OCI-LY7 (cell line): ENCODE data around the gene LAMTOR3. TPM values are rescaled to one million over a fixed set of nuclear protein-coding genes. Genes with fewer than 3 reads are reported as not detected.

Experiments used
- BruUV-seq: library from RNA; stranded (reverse); fragments of 400-500 nt; replicated peaks from 2 replicates; lab custom pipeline; 2021; lab: Mats Ljungman, UMichigan
- CTCF ChIA-PET: fragments of 300-600 bp; sonication (Branson Sonifier 250); formaldehyde crosslinking; loops from one replicate; lab custom pipeline; 2022; ENCODE audit warnings: antibody characterized with exemption; ENCODE audit not compliant: unreplicated experiment; lab: Charles Lee
- POLR2A ChIA-PET: fragments of 300-600 bp; sonication (Branson Sonifier 250); formaldehyde crosslinking; loops from one replicate; lab custom pipeline; 2022; ENCODE audit warnings: antibody characterized with exemption; lab: Charles Lee
- DNase-seq: peaks from one replicate; pipeline ENCODE4 v3.0.0-alpha.2; 2015; ENCODE audit warnings: low spot score
- H2AFZ ChIP-seq: fragments of 200-600 bp; sonication (generic), shearing (Covaris generic); 2 replicates; pipeline ENCODE4 v1.6.1; 2014; ENCODE audit warnings: mild to moderate bottlenecking, antibody characterized with exemption, low read length, moderate library complexity
- H3K27ac ChIP-seq: fragments of 200-600 bp; sonication (generic); 2 replicates; pipeline ENCODE4 v1.5.1; 2014; ENCODE audit warnings: mixed run types, low read depth, mild to moderate bottlenecking, moderate library complexity, low read length, inconsistent platforms; ENCODE audit not compliant: poor library complexity, severe bottlenecking
- H3K36me3 ChIP-seq: fragments of 200-600 bp; sonication (generic); 2 replicates; pipeline ENCODE4 v1.6.1; 2014; ENCODE audit warnings: mild to moderate bottlenecking, antibody characterized with exemption, low read length, moderate library complexity, mixed read lengths; ENCODE audit not compliant: insufficient read depth
- H3K4me1 ChIP-seq: fragments of 200-600 bp; sonication (generic); 2 replicates; pipeline ENCODE4 v1.5.1; 2014; ENCODE audit warnings: mild to moderate bottlenecking, low read length; ENCODE audit not compliant: insufficient read depth, poor library complexity, severe bottlenecking
- H3K4me2 ChIP-seq: fragments of 200-600 bp; sonication (generic); 2 replicates; pipeline ENCODE4 v1.6.1; 2014; ENCODE audit warnings: mild to moderate bottlenecking, low read length
- H3K4me3 ChIP-seq: fragments of 200-600 bp; sonication (generic); 2 replicates; pipeline ENCODE4 v1.5.1; 2014; ENCODE audit warnings: mild to moderate bottlenecking, low read depth, low read length; ENCODE audit not compliant: poor library complexity, severe bottlenecking
- H3K79me2 ChIP-seq: fragments of 200-600 bp; sonication (generic); 2 replicates; pipeline ENCODE4 v1.6.1; 2016; ENCODE audit warnings: low read depth, mild to moderate bottlenecking, low read length, moderate library complexity, mixed read lengths; ENCODE audit not compliant: insufficient read depth
- H3K9me2 ChIP-seq: fragments of 200-600 bp; sonication (generic); 2 replicates; pipeline ENCODE4 v1.6.1; 2016; ENCODE audit warnings: mild to moderate bottlenecking, low read length, mixed read lengths; ENCODE audit not compliant: insufficient read depth
- H3K9me3 ChIP-seq: fragments of 200-600 bp; sonication (generic); 2 replicates; pipeline ENCODE4 v1.6.1; 2014; ENCODE audit warnings: mild to moderate bottlenecking, mixed run types, low read length, mixed read lengths
- H4K20me1 ChIP-seq: fragments of 200-600 bp; sonication (generic); 2 replicates; pipeline ENCODE4 v1.6.1; 2014; ENCODE audit warnings: mild to moderate bottlenecking, antibody characterized with exemption, low read length, moderate library complexity, mixed read lengths; ENCODE audit not compliant: insufficient read depth
- CTCF ChIP-seq: fragments of 200-600 bp; sonication (generic); conservative IDR thresholded peaks from 2 replicates; pipeline ENCODE4 v1.5.1; 2014; ENCODE audit warnings: mild to moderate bottlenecking, antibody characterized with exemption, low read length, moderate library complexity, mixed read lengths
- EZH2phosphoT487 ChIP-seq: fragments of 200-600 bp; sonication (generic); IDR thresholded peaks from 2 replicates; pipeline ENCODE4 v1.6.1; 2018; ENCODE audit warnings: low read depth, borderline replicate concordance, mild to moderate bottlenecking, mixed run types, antibody characterized with exemption, low read length, moderate library complexity, mixed read lengths
- intact Hi-C: fragments of 100-400 bp; cut with micrococcal nuclease; formaldehyde crosslinking; loops from one replicate; pipeline ENCODE4 v1.10.0; 2022; ENCODE audit not compliant: unreplicated experiment
- total RNA-seq, 2 experiments: library from RNA; depleted of rRNA in 1 of 2; stranded (reverse); fragments of >200 nt in 1 of 2; shearing (Covaris generic) in 1 of 2; gene quantifications; 2 replicates each; pipeline ENCODE4 v1.2.3, GENCODE V29; 2014 to 2022

The LAMTOR3 gene
- total RNA-seq, 2 experiments from 2014 or later, result 18.5 to 27.3 TPM

- no peak for DNase-seq
- Histone ChIP-seq H3K36me3 (peaks cover 58% of the 10 kb centered on the region), H4K20me1 (no peaks in the 10 kb centered on the region), H3K79me2 (peaks cover 12% of the 10 kb centered on the region; the same call in 1 of the 2 replicates), H3K27ac (peak overlapping the region; percentile 75), H2AFZ (no peak overlapping the region), H3K9me2 (no peaks in the 10 kb centered on the region), H3K4me2 (peak overlapping the region; percentile 72), H3K9me3 (no peaks in the 10 kb centered on the region), H3K4me3 (peak overlapping the region; percentile 40), H3K4me1 (peaks cover 49% of the 10 kb centered on the region)
- TF ChIP-seq EZH2phosphoT487 (no peak), CTCF (no peak)
- no TSS peak for BruUV-seq
- ChIA-PET CTCF (interaction anchor here (1.0 kb wide), 1 partner anchor 20 kb away, joined by 3 read pairs; no protein-coding TSS in a partner anchor), POLR2A (interaction anchor here (1.1 to 3.9 kb wide), 10 partner anchors 10 to 95 kb away, joined by 3 to 30 read pairs (median 10); partner anchors contain the start of gene DAPP1)
- intact Hi-C loops, result loop anchor here (2.0 kb wide), 1 partner anchor 30 kb away; the partner anchor contains the start of gene DAPP1
Measured at GRCh38 chr4:99846891-99847290, 47.3 kb downstream of the LAMTOR3 start.

- Histone ChIP-seq H3K9me3 (no peaks in the 10 kb centered on the region), H3K79me2 (peaks cover 12% of the 10 kb centered on the region; the same call in 1 of the 2 replicates), H3K4me3 (peak overlapping the region; percentile 13), H3K36me3 (peaks cover 68% of the 10 kb centered on the region), H3K4me1 (peaks cover 49% of the 10 kb centered on the region), H4K20me1 (0 out of 2 replicates have a peak, but pooled peaks cover 4% of the 10 kb centered on the region), H2AFZ (no peak overlapping the region), H3K9me2 (no peaks in the 10 kb centered on the region), H3K4me2 (peak overlapping the region; percentile 72), H3K27ac (peak overlapping the region; percentile 75)
- intact Hi-C loops, result loop anchor here (2.0 kb wide), 1 partner anchor 29 kb away; the partner anchor contains the start of gene DAPP1
- TF ChIP-seq CTCF (no peak), EZH2phosphoT487 (no peak)
- CTCF ChIA-PET, result no interaction called here
- no TSS peak for BruUV-seq
- POLR2A ChIA-PET, result interaction anchor here (0.6 to 3.9 kb wide), 13 partner anchors 9 to 101 kb away, joined by 3 to 30 read pairs (median 5); partner anchors contain the start of genes DAPP1 and DNAJB14
- DNase-seq, result no peak
Measured at GRCh38 chr4:99845708-99846469, 48.3 kb downstream of the LAMTOR3 start.
